Limb (tissue), 2 donors: ENCODE measurements around the gene GDF15.
"Not testable (repeated sequence)": the region's sequence is repeated elsewhere in the genome, so short reads cannot be mapped to it uniquely, and the experiment has no call there.

Source experiments
- DNase-seq, 2 donors: peaks; one replicate each; pipeline ENCODE4 v3.0.0-alpha.2; 2016; ENCODE audit errors: extremely low spot score in 2 of 2

The GDF15 gene

GRCh38 chr19:18391509-18392075, 5.6 kb downstream of the GDF15 start:
- no peak for DNase-seq

GRCh38 chr19:18392417-18392816, 6.5 kb downstream of the GDF15 start:
- DNase-seq: no peak

- no peak for DNase-seq
Observed at GRCh38 chr19:18392926-18393325, 7.0 kb downstream of the GDF15 start.

GRCh38 chr19:18393836-18394235, 7.9 kb downstream of the GDF15 start:
- DNase-seq: no peak

GRCh38 chr19:18396471-18397241, 10.7 kb downstream of the GDF15 start:
- DNase-seq: no peak

- no peak for DNase-seq
Observed at GRCh38 chr19:18397242-18398202, 11.6 kb downstream of the GDF15 start, which contains the start of gene LRRC25. Gene LRRC25 (minus strand): TSS chr19:18397622. CDS start chr19:18396963, 659 bp downstream.

GRCh38 chr19:18399008-18399407, 13.1 kb downstream of the GDF15 start:
- DNase-seq: no peak

GRCh38 chr19:18401580-18402112, 15.7 kb downstream of the GDF15 start:
- peak; percentile 50 to 68 for DNase-seq

GRCh38 chr19:18402455-18403248, 16.7 kb downstream of the GDF15 start:
- not testable (repeated sequence) for DNase-seq

- DNase-seq: not testable (repeated sequence)
Observed at GRCh38 chr19:18405754-18406153, 19.8 kb downstream of the GDF15 start.

GRCh38 chr19:18406749-18407148, 20.8 kb downstream of the GDF15 start:
- DNase-seq: no peak

GRCh38 chr19:18408053-18408476, 22.1 kb downstream of the GDF15 start:
- DNase-seq: peak in 1 of 2 donors; percentile 47

- DNase-seq: no peak
Observed at GRCh38 chr19:18412610-18413239, 26.8 kb downstream of the GDF15 start.

- DNase-seq: peak in 1 of 2 donors; percentile 51
Observed at GRCh38 chr19:18414504-18415177, 28.7 kb downstream of the GDF15 start.

- DNase-seq: peak; percentile 79 to 80
Observed at GRCh38 chr19:18415178-18415867, 29.4 kb downstream of the GDF15 start.

GRCh38 chr19:18416778-18417249, 30.9 kb downstream of the GDF15 start:
- peak; percentile 92 to 94 for DNase-seq

GRCh38 chr19:18417250-18418028, 31.5 kb downstream of the GDF15 start:
- peak; percentile 87 to 91 for DNase-seq

GRCh38 chr19:18418029-18418482, 32.1 kb downstream of the GDF15 start:
- DNase-seq: no peak
